Measurements from ENCODE around the gene RAB13. TPM values are rescaled to one million over a fixed set of nuclear protein-coding genes. Genes with fewer than 3 reads are reported as not detected.

Gene RAB13
- total and polyA plus RNA-seq, 12 donors: 42.9 to 114 (median 58.1) TPM

- intact Hi-C loops (cut with DNase I): loop anchor here in 1 of 10 donors (10.0 kb wide), 1 partner anchor 164 kb away; no protein-coding TSS in a partner anchor
- ATAC-seq: no peak
- Histone ChIP-seq H3K4me3 (peak overlapping the region in 8 of 10 donors; percentile 71 to 99 (median 94)), H3K4me1 (peaks cover 16 to 80% (median 58%) of the 10 kb centered on the region in 9 donors), H3K27ac (peak overlapping the region; percentile 44 to 98 (median 94)), H3K36me3 (peaks cover 0 to 41% (median 13%) of the 10 kb centered on the region in 9 donors), H3K9me3 (no peaks in the 10 kb centered on the region), H3K27me3 (no peaks in the 10 kb centered on the region)
- TF ChIP-seq CTCF (IDR thresholded peaks at IDR 0.05): no peak
- WGBS, 2 donors: 12 to 16% methylated on average over 4 of the region's 4 CpGs
- DNase-seq: no peak
Observed at GRCh38 chr1:153958961-153959260, 27.2 kb downstream of the RAB13 start.

DNA sequence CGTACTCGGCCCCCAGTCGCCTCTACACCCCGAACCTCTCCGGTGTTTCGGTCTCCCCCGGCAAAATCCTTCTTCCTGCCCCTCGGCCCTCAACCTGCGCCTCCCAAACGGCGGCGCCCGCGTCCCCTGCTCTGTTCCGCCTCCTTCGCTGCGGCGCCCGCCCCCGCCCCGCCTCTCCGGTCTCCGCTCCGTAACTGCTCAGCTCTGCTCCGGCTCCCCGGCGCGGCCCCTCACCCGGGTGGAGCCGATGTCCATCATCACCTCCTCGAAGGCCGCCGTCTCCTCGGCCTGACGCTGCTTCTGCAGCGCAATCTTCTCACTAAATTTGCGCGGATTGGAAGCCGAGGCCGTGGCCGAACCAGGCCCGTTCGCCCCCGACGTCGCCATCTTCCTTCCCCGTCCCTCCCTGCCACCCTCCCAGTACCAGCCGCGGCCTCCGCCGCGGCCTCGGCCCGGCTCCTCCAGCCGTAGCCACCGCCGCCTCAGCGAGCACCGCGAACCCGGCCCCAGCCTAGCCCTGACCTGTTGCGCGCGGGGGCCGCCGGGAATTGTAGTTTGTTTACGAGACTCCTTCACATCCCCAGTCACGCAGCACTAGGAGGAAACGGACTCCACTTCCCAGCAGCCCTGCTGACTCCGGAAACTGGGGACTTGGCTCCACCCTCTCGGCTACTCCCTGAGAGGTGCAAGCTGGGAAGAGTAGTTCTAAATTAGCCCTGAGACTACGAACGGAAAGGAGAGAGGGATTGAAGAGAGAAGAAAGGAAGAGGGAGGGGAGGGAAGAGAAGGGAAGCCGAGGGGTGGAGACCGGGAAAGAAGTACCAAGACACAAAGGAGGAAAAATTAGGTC, 27.8 kb downstream of the RAB13 start, which contains the start of gene CRTC2:
TSS of gene CRTC2 (minus strand) at position 502 of the 850 bp plus-strand sequence. CDS start at position 387, 115 bp downstream.
- peak; percentile 88 to 95 (median 90) for ATAC-seq
- no peaks in the 10 kb centered on the region for H3K9me3 ChIP-seq
- DNase-seq: peak; percentile 97 to 99
- H3K36me3 ChIP-seq: peaks cover 0 to 47% (median 19%) of the 10 kb centered on the region in 9 donors
- H3K27ac ChIP-seq: peak within 1 kb of the TSS; percentile 85 to 98 (median 94)
- 0 to 1% methylated on average over 73 to 74 of the region's 75 CpGs for WGBS, 2 donors
- intact Hi-C loops (cut with DNase I): loop anchor here in 1 of 10 donors (10.0 kb wide), 1 partner anchor 164 kb away; no protein-coding TSS in a partner anchor
- no peaks in the 10 kb centered on the region for H3K27me3 ChIP-seq
- H3K4me3 ChIP-seq: peak within 1 kb of the TSS; percentile 71 to 99 (median 94)
- peak in 1 of 9 donors; percentile 25 for TF ChIP-seq CTCF (IDR thresholded peaks at IDR 0.05)
- peaks cover 16 to 78% (median 58%) of the 10 kb centered on the region in 9 donors for H3K4me1 ChIP-seq

DNA sequence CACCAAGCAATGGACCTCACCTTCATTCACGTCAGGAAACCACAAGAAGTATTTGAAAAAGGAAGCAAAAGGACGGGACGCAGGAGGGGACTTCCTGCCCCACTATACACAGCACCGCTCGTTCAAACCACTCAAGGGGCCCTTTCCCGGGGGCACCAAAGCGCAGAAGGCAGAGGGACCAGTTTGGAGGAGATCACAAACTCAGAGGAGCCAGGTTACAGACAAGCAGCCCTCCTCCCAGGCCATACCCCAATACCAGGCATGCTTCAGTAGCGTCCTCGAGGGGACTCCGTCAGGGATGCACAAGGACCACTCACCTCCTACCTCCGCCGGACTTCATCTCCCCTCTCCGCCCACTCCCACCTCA, 28.4 kb downstream of the RAB13 start:
- TF ChIP-seq CTCF (IDR thresholded peaks at IDR 0.05): no peak
- no peak for DNase-seq
- H3K36me3 ChIP-seq: peaks cover 0 to 53% (median 25%) of the 10 kb centered on the region in 9 donors
- H3K9me3 ChIP-seq: no peaks in the 10 kb centered on the region
- peak in 5 of 8 donors; percentile 0 to 28 (median 1) for ATAC-seq
- 1% methylated on average over 13 of the region's 13 CpGs for WGBS, 2 donors
- peaks cover 16 to 76% (median 56%) of the 10 kb centered on the region in 9 donors for H3K4me1 ChIP-seq
- H3K4me3 ChIP-seq: peak overlapping the region; percentile 71 to 99 (median 94)
- intact Hi-C loops (cut with DNase I): loop anchor here in 1 of 10 donors (10.0 kb wide), 1 partner anchor 163 kb away; no protein-coding TSS in a partner anchor
- H3K27me3 ChIP-seq: no peaks in the 10 kb centered on the region
- H3K27ac ChIP-seq: peak overlapping the region; percentile 85 to 98 (median 94)

DNA sequence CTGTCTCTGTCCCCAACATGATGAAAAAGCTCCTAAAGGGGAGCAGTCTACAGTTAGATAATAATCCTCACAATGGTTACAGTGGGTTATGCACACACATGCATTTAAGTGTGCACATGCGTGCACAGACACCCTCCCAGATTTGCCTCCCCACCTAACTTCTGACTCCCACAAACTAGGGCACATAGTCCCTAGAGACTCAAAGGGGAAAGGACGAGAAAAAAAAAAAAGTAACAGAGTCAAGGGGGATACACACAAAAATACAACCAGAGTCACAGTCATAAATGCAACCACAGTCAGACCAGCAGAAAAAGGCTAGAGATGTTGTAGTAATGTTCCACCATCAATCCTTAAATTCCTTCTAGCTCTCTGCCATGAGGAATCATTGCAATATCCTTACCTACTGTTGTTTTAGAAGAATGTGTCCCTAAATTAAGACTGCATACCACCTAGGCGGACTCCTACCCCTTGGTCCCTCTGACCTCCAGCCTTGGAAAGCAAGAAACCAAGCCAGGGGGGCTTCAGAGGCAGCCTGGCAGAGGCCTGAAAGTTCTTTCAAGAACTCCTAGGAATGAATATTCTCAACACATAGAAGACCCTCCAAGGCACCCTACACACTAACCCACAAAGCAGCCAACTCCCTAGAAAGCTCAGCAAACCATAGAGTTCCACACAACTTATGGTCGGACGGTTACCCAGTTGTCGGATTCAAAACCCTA, 29.0 kb downstream of the RAB13 start:
- WGBS, 2 donors: 29 to 32% methylated on average over 6 of the region's 6 CpGs
- peak overlapping the region; percentile 71 to 99 (median 94) for H3K4me3 ChIP-seq
- DNase-seq (no peak), ATAC-seq (no peak)
- peaks cover 0 to 58% (median 31%) of the 10 kb centered on the region in 9 donors for H3K36me3 ChIP-seq
- H3K27me3 ChIP-seq: no peaks in the 10 kb centered on the region
- no peak for TF ChIP-seq CTCF (IDR thresholded peaks at IDR 0.05)
- intact Hi-C loops (cut with DNase I): loop anchor here in 1 of 10 donors (10.0 kb wide), 1 partner anchor 162 kb away; no protein-coding TSS in a partner anchor
- peak overlapping the region in 9 of 10 donors; percentile 85 to 98 (median 95) for H3K27ac ChIP-seq
- no peaks in the 10 kb centered on the region for H3K9me3 ChIP-seq
- H3K4me1 ChIP-seq: peaks cover 11 to 70% (median 51%) of the 10 kb centered on the region in 9 donors

All from heart right ventricle (tissue), 16 donors.